Choroid plexus epithelial cell (primary cell): ENCODE results near the gene PRR16.
"Not testable (repeated sequence)": the region's sequence is repeated elsewhere in the genome, so short reads cannot be mapped to it uniquely, and the experiment has no call there.

ENCODE experiments used
- DNase-seq: peaks from one replicate; pipeline ENCODE4 v3.0.0-alpha.2; 2010; ENCODE audit warnings: low read depth
- H3K4me3 ChIP-seq: 2 replicates; pipeline ENCODE4 v1.5.1; 2011; ENCODE audit warnings: low read depth, mild to moderate bottlenecking, control low read depth, low read length, moderate library complexity
- TF ChIP-seq, protein P1 (sequence below): conservative IDR thresholded peaks from 2 replicates; pipeline ENCODE4 v1.5.1; 2011; ENCODE audit warnings: low read depth, mild to moderate bottlenecking, control low read depth, inconsistent platforms, low read length, moderate library complexity

PRR16 gene

DNA sequence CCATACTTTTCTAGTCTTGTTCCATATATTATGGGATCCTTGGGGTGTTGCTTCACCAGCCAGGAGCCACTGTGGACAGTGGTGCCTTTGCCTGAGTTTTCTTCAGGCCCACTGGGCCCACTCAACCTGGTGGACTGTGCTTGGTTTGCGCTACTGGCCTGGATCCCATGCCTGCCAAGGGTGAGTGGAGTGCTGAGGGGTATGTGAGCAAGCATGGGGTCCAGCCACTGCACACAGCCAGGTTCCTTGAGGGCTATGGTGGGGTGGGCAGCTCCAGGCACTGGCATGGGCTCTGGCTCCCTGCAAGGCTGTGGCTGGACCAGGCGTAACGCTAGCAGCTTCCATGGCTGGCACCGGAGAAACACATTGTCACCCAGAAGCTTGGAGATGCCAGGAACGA is 13.2 kb upstream of the PRR16 start:
- no peak for DNase-seq
- TF ChIP-seq, protein P1, sequence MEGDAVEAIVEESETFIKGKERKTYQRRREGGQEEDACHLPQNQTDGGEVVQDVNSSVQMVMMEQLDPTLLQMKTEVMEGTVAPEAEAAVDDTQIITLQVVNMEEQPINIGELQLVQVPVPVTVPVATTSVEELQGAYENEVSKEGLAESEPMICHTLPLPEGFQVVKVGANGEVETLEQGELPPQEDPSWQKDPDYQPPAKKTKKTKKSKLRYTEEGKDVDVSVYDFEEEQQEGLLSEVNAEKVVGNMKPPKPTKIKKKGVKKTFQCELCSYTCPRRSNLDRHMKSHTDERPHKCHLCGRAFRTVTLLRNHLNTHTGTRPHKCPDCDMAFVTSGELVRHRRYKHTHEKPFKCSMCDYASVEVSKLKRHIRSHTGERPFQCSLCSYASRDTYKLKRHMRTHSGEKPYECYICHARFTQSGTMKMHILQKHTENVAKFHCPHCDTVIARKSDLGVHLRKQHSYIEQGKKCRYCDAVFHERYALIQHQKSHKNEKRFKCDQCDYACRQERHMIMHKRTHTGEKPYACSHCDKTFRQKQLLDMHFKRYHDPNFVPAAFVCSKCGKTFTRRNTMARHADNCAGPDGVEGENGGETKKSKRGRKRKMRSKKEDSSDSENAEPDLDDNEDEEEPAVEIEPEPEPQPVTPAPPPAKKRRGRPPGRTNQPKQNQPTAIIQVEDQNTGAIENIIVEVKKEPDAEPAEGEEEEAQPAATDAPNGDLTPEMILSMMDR, result no peak
- no peak overlapping the region for H3K4me3 ChIP-seq

DNA sequence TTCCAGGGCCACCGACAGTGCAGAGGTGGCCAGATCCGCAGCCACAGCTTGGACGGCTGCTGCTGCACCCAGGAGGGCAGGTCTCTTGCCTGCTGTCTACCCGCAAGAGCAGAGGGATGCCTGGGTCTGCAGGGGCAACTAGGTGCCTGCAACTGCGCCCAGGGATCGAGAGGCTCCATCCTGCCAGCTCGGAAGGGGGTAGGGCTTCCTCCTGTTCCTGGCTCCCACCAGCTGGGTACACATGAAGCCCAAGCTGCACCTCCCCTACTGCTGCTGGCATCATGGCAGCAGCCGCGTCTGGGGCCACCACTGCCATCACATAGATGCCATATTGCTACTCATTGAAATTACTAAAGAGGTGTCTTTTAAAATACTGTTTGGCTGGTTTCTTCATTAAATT is 12.7 kb upstream of the PRR16 start:
- TF ChIP-seq, protein P1, result no peak
- DNase-seq, result no peak
- no peak overlapping the region for H3K4me3 ChIP-seq

DNA sequence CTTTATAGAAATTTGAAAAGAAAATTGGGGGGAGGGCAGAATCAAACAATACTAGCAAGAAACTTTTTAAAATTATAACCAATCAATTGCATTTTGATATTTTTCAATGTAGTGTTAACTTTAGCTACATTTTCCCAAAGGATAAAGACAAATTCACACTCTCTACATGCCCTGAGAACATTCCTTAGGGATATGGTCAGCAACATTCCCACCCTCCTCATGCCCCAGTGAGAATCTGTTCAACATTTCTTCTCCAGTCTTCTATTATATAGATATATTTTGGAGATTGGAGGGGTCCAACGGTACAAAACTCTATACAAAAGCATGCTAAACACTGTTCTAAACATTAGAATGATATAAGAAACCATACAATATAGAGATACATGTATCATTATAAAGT is 11.6 kb upstream of the PRR16 start:
- TF ChIP-seq, protein P1, result no peak
- no peak overlapping the region for H3K4me3 ChIP-seq
- no peak for DNase-seq

DNA sequence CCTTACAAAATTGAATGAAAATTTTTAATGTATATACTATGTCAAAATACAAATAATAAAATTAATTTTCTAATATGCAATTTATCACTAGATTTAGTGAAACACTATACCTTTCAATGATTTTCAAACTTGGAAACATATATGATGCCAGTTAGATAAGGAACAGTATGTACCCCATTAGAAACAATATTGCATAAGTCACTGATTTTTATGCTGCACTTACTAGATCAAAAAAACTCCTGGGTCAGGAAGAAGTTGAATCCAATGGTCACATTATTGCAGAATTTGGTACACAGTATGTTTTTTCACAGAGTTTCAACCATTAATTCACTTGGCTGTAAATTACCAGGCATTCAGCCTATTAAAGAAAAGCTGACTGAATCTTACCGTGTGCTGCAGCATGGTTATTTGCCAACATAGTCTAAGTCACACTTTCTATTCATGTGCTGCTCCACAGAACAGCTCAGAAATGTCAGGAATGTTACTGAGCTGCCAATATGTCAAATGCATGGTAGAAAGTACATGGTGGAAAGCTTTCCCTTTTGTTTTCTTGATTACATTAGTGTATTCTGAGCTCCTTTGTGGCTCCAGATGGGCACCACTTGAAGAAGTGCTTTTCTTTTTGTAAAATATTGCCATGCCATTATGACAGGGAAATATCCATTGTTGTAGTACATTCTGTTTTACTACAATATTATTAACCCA is 9.9 kb upstream of the PRR16 start:
- TF ChIP-seq, protein P1, result no peak
- peak; percentile 95 for DNase-seq
- no peak overlapping the region for H3K4me3 ChIP-seq

DNA sequence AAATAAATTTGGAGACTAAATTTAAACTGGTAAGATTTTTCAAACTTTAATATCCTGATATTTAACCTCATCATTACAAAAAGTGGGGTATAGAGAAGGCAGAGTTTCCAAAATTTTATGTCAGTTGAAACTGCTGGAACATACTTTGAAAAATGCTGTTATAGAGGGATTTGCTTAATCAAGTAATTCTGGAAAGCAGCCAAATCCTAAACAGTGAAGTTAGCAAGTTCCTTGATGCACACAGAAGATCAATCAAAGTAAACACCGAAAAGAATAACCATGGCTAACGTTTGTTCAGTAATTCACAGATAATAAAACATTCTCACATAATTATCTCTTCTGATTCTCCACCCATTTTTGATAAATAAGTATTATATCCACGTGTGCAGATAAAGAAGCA is 8.1 kb upstream of the PRR16 start:
- H3K4me3 ChIP-seq, result no peak overlapping the region
- TF ChIP-seq, protein P1, result no peak
- DNase-seq, result no peak

DNA sequence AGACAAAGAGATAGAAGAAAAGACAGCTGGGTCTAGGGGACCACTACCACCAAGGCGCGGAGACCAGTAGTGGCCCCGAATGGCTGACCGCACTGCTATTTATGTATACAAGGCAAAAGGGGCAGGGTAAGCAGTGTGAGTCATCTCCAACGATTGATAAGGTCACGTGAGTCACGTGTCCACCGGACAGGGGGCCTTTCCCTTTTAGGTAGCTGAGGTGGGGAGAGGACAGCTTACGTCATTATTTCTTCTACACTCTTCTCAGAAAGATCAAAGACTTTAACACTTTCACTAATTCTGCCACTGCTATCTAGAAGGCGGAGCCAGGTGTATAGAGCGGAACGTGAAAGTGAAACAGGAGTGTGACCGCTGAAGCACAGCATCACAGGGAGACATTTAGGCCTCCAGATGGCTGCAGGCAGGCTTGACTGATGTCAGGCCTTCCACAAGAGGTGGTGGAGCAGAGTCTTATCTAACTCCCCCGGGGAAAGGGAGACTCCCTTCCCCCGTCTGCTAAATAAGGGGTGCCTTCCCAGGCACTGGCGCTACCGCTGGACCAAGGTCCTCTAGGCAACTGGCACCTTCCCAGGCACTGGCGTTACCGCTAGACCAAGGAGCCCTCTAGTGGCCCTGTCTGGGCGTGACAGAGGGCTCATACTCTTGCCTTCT is 6.1 kb upstream of the PRR16 start:
- TF ChIP-seq, protein P1, result peak; percentile 74
- H3K4me3 ChIP-seq, result peak overlapping the region; percentile 40
- peak; percentile 77 for DNase-seq

DNA sequence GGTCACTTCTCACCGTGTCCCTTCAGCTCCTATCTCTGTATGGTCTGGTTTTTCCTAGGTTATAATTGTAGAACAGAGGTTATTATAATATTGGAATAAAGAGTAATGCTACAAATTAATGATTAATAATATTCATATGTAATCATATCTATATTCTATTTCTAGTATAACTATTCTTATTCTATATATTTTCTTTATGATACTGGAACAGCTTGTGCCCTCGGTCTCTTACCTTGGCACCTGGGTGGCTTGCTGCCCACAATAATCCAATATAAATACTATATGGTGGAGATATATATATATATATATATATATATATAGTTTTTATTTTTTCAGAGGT is 5.6 kb upstream of the PRR16 start:
- H3K4me3 ChIP-seq, DNase-seq: not testable (repeated sequence)
